GM19023 (cell line): ENCODE data around the gene CTIF.

ENCODE experiments used
- ATAC-seq: cut with Tn5 transposase; IDR thresholded peaks from one replicate; pipeline ENCODE4 v1.9.1; 2021; ENCODE audit warnings: mild to moderate bottlenecking, moderate library complexity; ENCODE audit not compliant: unreplicated experiment

CTIF gene

GRCh38 chr18:48662011-48662661, 123.3 kb downstream of the CTIF start:
- ATAC-seq = no peak

- ATAC-seq = no peak
Measured at GRCh38 chr18:48663096-48663930, 124.5 kb downstream of the CTIF start.

- no peak for ATAC-seq
Measured at GRCh38 chr18:48663931-48664847, 125.4 kb downstream of the CTIF start.

- no peak for ATAC-seq
Measured at GRCh38 chr18:48665654-48666053, 126.8 kb downstream of the CTIF start.

- no peak for ATAC-seq
Measured at GRCh38 chr18:48666613-48667012, 127.8 kb downstream of the CTIF start.

- ATAC-seq = peak; percentile 59
Measured at GRCh38 chr18:48667276-48668254, 128.7 kb downstream of the CTIF start.

GRCh38 chr18:48668466-48669179, 129.8 kb downstream of the CTIF start:
- ATAC-seq = peak; percentile 4

- no peak for ATAC-seq
Measured at GRCh38 chr18:48669180-48669675, 130.4 kb downstream of the CTIF start.

- ATAC-seq = no peak
Measured at GRCh38 chr18:48669991-48670750, 131.3 kb downstream of the CTIF start.

GRCh38 chr18:48670751-48671560, 132.1 kb downstream of the CTIF start:
- no peak for ATAC-seq

- ATAC-seq = no peak
Measured at GRCh38 chr18:48671561-48671945, 132.7 kb downstream of the CTIF start.

- ATAC-seq = no peak
Measured at GRCh38 chr18:48672671-48673340, 134.0 kb downstream of the CTIF start.

GRCh38 chr18:48673456-48673852, 134.6 kb downstream of the CTIF start:
- no peak for ATAC-seq

GRCh38 chr18:48673853-48674721, 135.3 kb downstream of the CTIF start:
- ATAC-seq = no peak

GRCh38 chr18:48674758-48675351, 136.0 kb downstream of the CTIF start:
- ATAC-seq = peak; percentile 13

- ATAC-seq = peak; percentile 89
Measured at GRCh38 chr18:48675352-48675761, 136.5 kb downstream of the CTIF start.
